GM12873 (cell line): ENCODE results near the gene MAGEA3.

ENCODE experiments used
- CTCF ChIP-seq: IDR thresholded peaks from 2 replicates; pipeline ENCODE4 v1.5.1; 2012; ENCODE audit warnings: low read depth, mild to moderate bottlenecking, moderate library complexity, low read length, control low read depth; ENCODE audit not compliant: insufficient read depth; ENCODE audit errors: missing control alignments

MAGEA3 gene

GRCh38 chrX:152735860-152736511, 37.4 kb downstream of the MAGEA3 start:
- no peak for TF ChIP-seq CTCF

GRCh38 chrX:152738560-152738959, 40.0 kb downstream of the MAGEA3 start:
- no peak for TF ChIP-seq CTCF
